ENCODE measurements around the gene GATA1.

GRCh38 chrX:48785186-48785539 is 1.2 kb upstream of the GATA1 start:
- TF ChIP-seq CTCF (IDR thresholded peaks at IDR 0.05) (no peak), POLR2A (IDR thresholded peaks at IDR 0.05) (no peak)

All from uterus (tissue), 2 donors.